Thyroid gland (tissue), 4 donors: Measurements from ENCODE around the gene DNAH8.

ENCODE experiments used
- CTCF ChIP-seq, 6 experiments: fragments of 200-600 bp in 3 of 6; fragments of 450-650 bp in 3 of 6; sonication (generic) in 3 of 6; IDR thresholded peaks; one replicate each; pipeline ENCODE4 v1.5.1; 2016 to 2019; ENCODE audit warnings: antibody characterized with exemption in 6 of 6, mild to moderate bottlenecking in 2 of 6, inconsistent platforms in 1 of 6, moderate library complexity in 1 of 6
- POLR2A ChIP-seq, 2 donors: fragments of 450-650 bp; IDR thresholded peaks; one replicate each; pipeline ENCODE4 v1.6.1; 2017; ENCODE audit warnings: antibody characterized with exemption in 2 of 2, mild to moderate bottlenecking in 2 of 2, moderate library complexity in 1 of 2

- TF ChIP-seq POLR2A (IDR thresholded peaks at IDR 0.05) (no peak), CTCF (IDR thresholded peaks at IDR 0.05) (no peak)
Observed at GRCh38 chr6:38783443-38784228, 68.5 kb downstream of the DNAH8 start.
